ENCODE measurements around the gene SYNE3.

DNA sequence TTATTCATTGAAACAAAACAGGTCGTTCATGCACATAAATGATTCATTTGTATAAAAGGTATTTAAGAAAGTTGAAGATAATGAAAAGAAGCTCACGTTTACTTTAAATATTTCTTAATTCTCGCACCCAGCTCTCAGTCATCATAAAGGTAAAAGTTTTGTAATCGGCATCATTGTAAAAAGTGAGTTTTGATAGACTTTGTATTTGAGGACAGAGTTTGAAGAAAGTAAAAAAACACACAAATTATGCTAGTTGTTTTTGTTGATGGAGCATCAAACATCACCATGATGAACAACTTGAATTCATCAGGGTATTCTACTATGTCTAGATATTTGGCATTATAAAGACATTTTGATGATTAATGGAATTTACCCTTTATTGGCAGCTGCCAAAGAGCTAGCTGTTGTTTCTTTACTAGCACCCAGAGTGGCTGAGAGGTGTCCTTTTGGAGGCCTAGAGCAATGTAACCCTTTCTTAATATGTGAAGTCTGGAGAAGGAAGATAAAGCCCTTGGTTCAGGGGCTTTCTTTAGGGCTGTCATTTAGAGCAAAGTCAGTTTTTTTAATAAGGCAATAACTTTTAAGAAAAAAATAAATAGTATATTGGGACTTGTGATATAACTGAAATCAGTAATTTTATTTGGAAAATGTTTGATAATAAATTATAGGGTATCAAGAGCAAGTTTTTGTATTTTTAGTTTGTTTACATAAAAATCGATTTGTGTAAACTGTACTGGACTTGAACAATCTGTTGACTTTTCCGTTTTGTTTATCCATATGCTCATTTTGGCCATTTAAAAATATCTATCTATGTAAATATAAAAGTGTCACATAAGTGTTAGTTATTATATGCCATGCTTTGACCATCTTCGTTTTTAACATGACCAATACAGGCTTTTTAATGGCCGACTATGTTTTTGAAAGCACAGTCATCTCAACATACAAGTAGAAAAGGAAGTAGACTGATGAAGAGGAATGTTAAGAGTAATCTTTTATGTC, 25.8 kb upstream of the SYNE3 start:
- TF ChIP-seq, protein P1, sequence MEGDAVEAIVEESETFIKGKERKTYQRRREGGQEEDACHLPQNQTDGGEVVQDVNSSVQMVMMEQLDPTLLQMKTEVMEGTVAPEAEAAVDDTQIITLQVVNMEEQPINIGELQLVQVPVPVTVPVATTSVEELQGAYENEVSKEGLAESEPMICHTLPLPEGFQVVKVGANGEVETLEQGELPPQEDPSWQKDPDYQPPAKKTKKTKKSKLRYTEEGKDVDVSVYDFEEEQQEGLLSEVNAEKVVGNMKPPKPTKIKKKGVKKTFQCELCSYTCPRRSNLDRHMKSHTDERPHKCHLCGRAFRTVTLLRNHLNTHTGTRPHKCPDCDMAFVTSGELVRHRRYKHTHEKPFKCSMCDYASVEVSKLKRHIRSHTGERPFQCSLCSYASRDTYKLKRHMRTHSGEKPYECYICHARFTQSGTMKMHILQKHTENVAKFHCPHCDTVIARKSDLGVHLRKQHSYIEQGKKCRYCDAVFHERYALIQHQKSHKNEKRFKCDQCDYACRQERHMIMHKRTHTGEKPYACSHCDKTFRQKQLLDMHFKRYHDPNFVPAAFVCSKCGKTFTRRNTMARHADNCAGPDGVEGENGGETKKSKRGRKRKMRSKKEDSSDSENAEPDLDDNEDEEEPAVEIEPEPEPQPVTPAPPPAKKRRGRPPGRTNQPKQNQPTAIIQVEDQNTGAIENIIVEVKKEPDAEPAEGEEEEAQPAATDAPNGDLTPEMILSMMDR (conservative IDR thresholded peaks at IDR 0.05): no peak
- TF ChIP-seq ZFX (IDR thresholded peaks at IDR 0.05): no peak
